Liver (tissue), 9 donors: ENCODE measurements around the gene EPN3. TPM values are rescaled to one million over a fixed set of nuclear protein-coding genes. Genes with fewer than 3 reads are reported as not detected.

Source experiments
- DNase-seq: peaks from one replicate; pipeline ENCODE4 v3.0.0-alpha.2; 2017; ENCODE audit warnings: low spot score
- H3K27ac ChIP-seq, 2 donors: one replicate each; pipeline ENCODE4 v1.7.0; 2013; ENCODE audit warnings: inconsistent platforms in 2 of 2, low read length in 2 of 2, control low read depth in 1 of 2, low read depth in 1 of 2, mild to moderate bottlenecking in 1 of 2
- H3K27me3 ChIP-seq, 4 donors: one replicate each; pipeline versions ENCODE4 v1.6.1 to v1.7.0; 2013; ENCODE audit warnings: low read length in 3 of 4, inconsistent platforms in 1 of 4, mild to moderate bottlenecking in 1 of 4, moderate library complexity in 1 of 4; ENCODE audit not compliant: control insufficient read depth in 4 of 4, insufficient read depth in 4 of 4
- H3K36me3 ChIP-seq, 4 donors: one replicate each; pipeline versions ENCODE4 v1.6.1 to v1.7.0; 2013; ENCODE audit warnings: low read length in 3 of 4, mild to moderate bottlenecking in 3 of 4, low read depth in 1 of 4, moderate library complexity in 1 of 4; ENCODE audit not compliant: control insufficient read depth in 4 of 4, insufficient read depth in 3 of 4
- H3K4me1 ChIP-seq, 4 donors: one replicate each; pipeline versions ENCODE4 v1.6.1 to v1.7.0; 2013; ENCODE audit warnings: low read length in 3 of 4, mild to moderate bottlenecking in 3 of 4, moderate library complexity in 1 of 4; ENCODE audit not compliant: control insufficient read depth in 4 of 4, insufficient read depth in 4 of 4
- H3K4me3 ChIP-seq, 3 donors: one replicate each; pipeline versions ENCODE4 v1.6.1 to v1.7.0; 2013; ENCODE audit warnings: low read length in 3 of 3, control low read depth in 1 of 3, low read depth in 1 of 3, mild to moderate bottlenecking in 1 of 3
- H3K9ac ChIP-seq, 2 donors: one replicate each; pipeline ENCODE4 v1.7.0; 2013; ENCODE audit warnings: low read length in 2 of 2, mild to moderate bottlenecking in 2 of 2, moderate library complexity in 2 of 2, control low read depth in 1 of 2, low read depth in 1 of 2
- H3K9me3 ChIP-seq, 4 donors: one replicate each; pipeline versions ENCODE4 v1.6.1 to v1.7.0; 2013; ENCODE audit warnings: low read length in 3 of 4; ENCODE audit not compliant: control insufficient read depth in 4 of 4
- CTCF ChIP-seq: fragments of 150-350 bp; IDR thresholded peaks from 2 replicates; pipeline ENCODE4 v1.5.1; 2017; ENCODE audit warnings: improper control_type of control experiment, low read depth, low read length; ENCODE audit not compliant: missing input control
- FOXA1 ChIP-seq: IDR thresholded peaks from 2 replicates; pipeline ENCODE4 v1.6.1; 2016; ENCODE audit warnings: antibody characterized with exemption
- FOXA2 ChIP-seq: IDR thresholded peaks from 2 replicates; pipeline ENCODE4 v1.6.1; 2016; ENCODE audit warnings: antibody characterized with exemption
- GABPA ChIP-seq, 2 donors: IDR thresholded peaks in 1 of 2; conservative IDR thresholded peaks in 1 of 2; 2 replicates each; pipeline ENCODE4 v1.6.1; 2016; ENCODE audit warnings: antibody characterized with exemption in 2 of 2, mild to moderate bottlenecking in 1 of 2, moderate library complexity in 1 of 2
- HNF4A ChIP-seq, 2 donors: conservative IDR thresholded peaks; 2 replicates each; pipeline ENCODE4 v1.6.1; 2016; ENCODE audit warnings: antibody characterized with exemption in 2 of 2, mild to moderate bottlenecking in 2 of 2
- JUND ChIP-seq, 2 donors: IDR thresholded peaks; 2 replicates each; pipeline ENCODE4 v1.6.1; 2016; ENCODE audit warnings: antibody characterized with exemption in 2 of 2
- MAX ChIP-seq: IDR thresholded peaks from 2 replicates; pipeline ENCODE4 v1.6.1; 2016; ENCODE audit warnings: antibody characterized with exemption
- NR2F2 ChIP-seq: IDR thresholded peaks from 2 replicates; pipeline ENCODE4 v1.6.1; 2016; ENCODE audit warnings: antibody characterized with exemption
- RAD21 ChIP-seq, 2 donors: IDR thresholded peaks; 2 replicates each; pipeline ENCODE4 v1.6.1; 2016; ENCODE audit warnings: antibody characterized with exemption in 2 of 2, mild to moderate bottlenecking in 2 of 2
- RXRA ChIP-seq, 2 donors: IDR thresholded peaks; 2 replicates each; pipeline ENCODE4 v1.6.1; 2017 to 2018; ENCODE audit warnings: antibody characterized with exemption in 2 of 2, mild to moderate bottlenecking in 1 of 2
- SP1 ChIP-seq: IDR thresholded peaks from 2 replicates; pipeline ENCODE4 v1.6.1; 2018; ENCODE audit warnings: antibody characterized with exemption, mild to moderate bottlenecking
- WGBS: extraction: QIAGEN DNeasy Blood & Tissue Kit; methylation state at CpG from one replicate; pipeline ENCODE4 v1.1.7; 2013; 5-methylcytosine and 5-hydroxymethylcytosine counted together
- polyA plus RNA-seq, 2 donors: library from polyadenylated mRNA; stranded (reverse) in 1 of 2; unstranded in 1 of 2; fragments of 200-250 nt in 1 of 2; fragments of >200 nt in 1 of 2; fragmentation: Nextera tagmentation in 1 of 2; extraction: Ambion mirVana in 1 of 2; gene quantifications; one replicate each; pipeline versions ENCODE4 v1.2.1 to v1.2.3, GENCODE V29; 2013 to 2015
- total RNA-seq, 2 donors: library from RNA; depleted of rRNA; stranded (reverse); fragments of >200 nt; gene quantifications; one replicate each; pipeline ENCODE4 v1.2.3, GENCODE V29; 2014
- TF ChIP-seq, protein P1 (sequence below): IDR thresholded peaks from 2 replicates; pipeline ENCODE4 v1.6.1; 2016; ENCODE audit warnings: antibody characterized with exemption, mild to moderate bottlenecking
- TF ChIP-seq, protein P2 (sequence below): IDR thresholded peaks from 2 replicates; pipeline ENCODE4 v1.6.1; 2016; ENCODE audit warnings: antibody characterized with exemption
- TF ChIP-seq, protein P3 (sequence below): IDR thresholded peaks from 2 replicates; pipeline ENCODE4 v1.6.1; 2016; ENCODE audit warnings: antibody characterized with exemption
- donor health status: healthy.
- donor health status: healthy.
- donor health status: healthy.
- donor health status: healthy.
- donor health status: healthy.

EPN3 gene
- total and polyA plus RNA-seq, 4 donors = 0.06 to 0.51 (median 0.33) TPM; not detected in 1

- no peak overlapping the region for H3K4me3 ChIP-seq
- no peaks in the 10 kb centered on the region for H3K36me3 ChIP-seq
- no peak overlapping the region for H3K9ac ChIP-seq
- no peak overlapping the region for H3K27ac ChIP-seq
- WGBS = 96% methylated on average over 45 of the region's 45 CpGs
- no peak for DNase-seq
- TF ChIP-seq FOXA1 (no peak), HNF4A (conservative IDR thresholded peaks at IDR 0.05) (no peak), GABPA (IDR thresholded peaks at IDR 0.05 in 1 of 2, conservative IDR thresholded peaks at IDR 0.05 in 1 of 2) (no peak), FOXA2 (no peak), CTCF (no peak), JUND (IDR thresholded peaks at IDR 0.05) (no peak), NR2F2 (no peak), RAD21 (IDR thresholded peaks at IDR 0.05) (no peak), RXRA (IDR thresholded peaks at IDR 0.05) (no peak), SP1 (no peak), MAX (no peak)
- TF ChIP-seq, protein P1, sequence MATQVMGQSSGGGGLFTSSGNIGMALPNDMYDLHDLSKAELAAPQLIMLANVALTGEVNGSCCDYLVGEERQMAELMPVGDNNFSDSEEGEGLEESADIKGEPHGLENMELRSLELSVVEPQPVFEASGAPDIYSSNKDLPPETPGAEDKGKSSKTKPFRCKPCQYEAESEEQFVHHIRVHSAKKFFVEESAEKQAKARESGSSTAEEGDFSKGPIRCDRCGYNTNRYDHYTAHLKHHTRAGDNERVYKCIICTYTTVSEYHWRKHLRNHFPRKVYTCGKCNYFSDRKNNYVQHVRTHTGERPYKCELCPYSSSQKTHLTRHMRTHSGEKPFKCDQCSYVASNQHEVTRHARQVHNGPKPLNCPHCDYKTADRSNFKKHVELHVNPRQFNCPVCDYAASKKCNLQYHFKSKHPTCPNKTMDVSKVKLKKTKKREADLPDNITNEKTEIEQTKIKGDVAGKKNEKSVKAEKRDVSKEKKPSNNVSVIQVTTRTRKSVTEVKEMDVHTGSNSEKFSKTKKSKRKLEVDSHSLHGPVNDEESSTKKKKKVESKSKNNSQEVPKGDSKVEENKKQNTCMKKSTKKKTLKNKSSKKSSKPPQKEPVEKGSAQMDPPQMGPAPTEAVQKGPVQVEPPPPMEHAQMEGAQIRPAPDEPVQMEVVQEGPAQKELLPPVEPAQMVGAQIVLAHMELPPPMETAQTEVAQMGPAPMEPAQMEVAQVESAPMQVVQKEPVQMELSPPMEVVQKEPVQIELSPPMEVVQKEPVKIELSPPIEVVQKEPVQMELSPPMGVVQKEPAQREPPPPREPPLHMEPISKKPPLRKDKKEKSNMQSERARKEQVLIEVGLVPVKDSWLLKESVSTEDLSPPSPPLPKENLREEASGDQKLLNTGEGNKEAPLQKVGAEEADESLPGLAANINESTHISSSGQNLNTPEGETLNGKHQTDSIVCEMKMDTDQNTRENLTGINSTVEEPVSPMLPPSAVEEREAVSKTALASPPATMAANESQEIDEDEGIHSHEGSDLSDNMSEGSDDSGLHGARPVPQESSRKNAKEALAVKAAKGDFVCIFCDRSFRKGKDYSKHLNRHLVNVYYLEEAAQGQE = no peak
- TF ChIP-seq, protein P2, sequence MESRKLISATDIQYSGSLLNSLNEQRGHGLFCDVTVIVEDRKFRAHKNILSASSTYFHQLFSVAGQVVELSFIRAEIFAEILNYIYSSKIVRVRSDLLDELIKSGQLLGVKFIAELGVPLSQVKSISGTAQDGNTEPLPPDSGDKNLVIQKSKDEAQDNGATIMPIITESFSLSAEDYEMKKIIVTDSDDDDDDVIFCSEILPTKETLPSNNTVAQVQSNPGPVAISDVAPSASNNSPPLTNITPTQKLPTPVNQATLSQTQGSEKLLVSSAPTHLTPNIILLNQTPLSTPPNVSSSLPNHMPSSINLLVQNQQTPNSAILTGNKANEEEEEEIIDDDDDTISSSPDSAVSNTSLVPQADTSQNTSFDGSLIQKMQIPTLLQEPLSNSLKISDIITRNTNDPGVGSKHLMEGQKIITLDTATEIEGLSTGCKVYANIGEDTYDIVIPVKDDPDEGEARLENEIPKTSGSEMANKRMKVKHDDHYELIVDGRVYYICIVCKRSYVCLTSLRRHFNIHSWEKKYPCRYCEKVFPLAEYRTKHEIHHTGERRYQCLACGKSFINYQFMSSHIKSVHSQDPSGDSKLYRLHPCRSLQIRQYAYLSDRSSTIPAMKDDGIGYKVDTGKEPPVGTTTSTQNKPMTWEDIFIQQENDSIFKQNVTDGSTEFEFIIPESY = no peak
- TF ChIP-seq, protein P3, sequence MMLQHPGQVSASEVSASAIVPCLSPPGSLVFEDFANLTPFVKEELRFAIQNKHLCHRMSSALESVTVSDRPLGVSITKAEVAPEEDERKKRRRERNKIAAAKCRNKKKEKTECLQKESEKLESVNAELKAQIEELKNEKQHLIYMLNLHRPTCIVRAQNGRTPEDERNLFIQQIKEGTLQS = no peak
- H3K27me3 ChIP-seq = peaks cover 0 to 4% (median 2%) of the 10 kb centered on the region in 4 donors
- H3K4me1 ChIP-seq = peaks cover 6 to 18% (median 11%) of the 10 kb centered on the region in 4 donors
- H3K9me3 ChIP-seq = no peaks in the 10 kb centered on the region
These were observed 4.4 kb downstream of the EPN3 start for GRCh38 chr17:50536683-50537646.
